ENCODE results near the gene TET3.
A peak's percentile ranks its signal among the peaks of the same experiment; 100 is the strongest.
"Not testable (repeated sequence)": the region's sequence is repeated elsewhere in the genome, so short reads cannot be mapped to it uniquely, and the experiment has no call there.

TET3 gene

DNA sequence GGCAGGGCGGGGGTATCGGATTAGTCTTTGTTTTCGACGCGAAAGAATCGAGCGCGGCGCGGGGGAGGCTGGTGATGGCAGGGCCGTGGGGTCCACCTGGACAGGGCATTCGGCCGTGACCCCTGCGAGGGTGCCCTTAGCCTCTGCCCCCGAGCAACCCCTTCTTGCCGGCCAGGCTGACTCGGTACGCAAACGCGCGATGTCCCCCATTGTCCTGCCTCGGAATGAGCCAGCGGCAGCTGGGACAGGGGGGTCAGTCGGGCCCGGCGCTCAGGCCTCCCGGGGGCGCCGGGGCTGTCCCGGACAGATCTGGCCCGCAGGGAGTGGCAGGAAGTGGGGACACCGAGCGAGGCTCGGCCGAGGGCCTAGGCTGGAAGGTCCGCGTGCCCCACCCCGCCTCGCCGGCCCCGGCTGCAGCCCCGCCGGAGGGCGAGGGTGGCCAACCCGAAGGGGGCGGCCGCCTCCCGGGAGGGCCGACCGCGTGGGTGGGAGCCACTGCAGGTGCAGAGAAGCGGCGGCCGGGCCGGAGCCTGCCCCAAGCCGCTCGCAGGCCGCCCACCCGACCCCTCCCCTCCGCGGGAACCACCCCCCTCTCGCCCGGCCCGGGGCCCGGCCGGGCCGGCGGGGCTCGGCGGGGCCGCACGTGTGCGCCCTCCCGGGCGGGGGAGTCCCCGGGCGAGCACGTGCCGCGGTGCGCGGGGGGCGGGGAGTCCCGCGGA lies at the start of gene TET3:
Gene TET3, plus strand, starts transcription at position 708 of the 719 bp plus-strand sequence. CDS start 1,494 bp downstream, outside the sequence.
- H3K27me3 ChIP-seq, result no peaks in the 10 kb centered on the region
- peak within 1 kb of the TSS; percentile 100 for H3K4me2 ChIP-seq
- peaks cover 38% of the 10 kb centered on the region for H4K20me1 ChIP-seq
- TF ChIP-seq Cebpa-rat (IDR thresholded peaks at IDR 0.05), result no peak
- peaks cover 34% of the 10 kb centered on the region for H3K36me3 ChIP-seq
- peak within 1 kb of the TSS; percentile 86 for H3K4me3 ChIP-seq
- peak within 1 kb of the TSS; percentile 99 for H3K9ac ChIP-seq
- H3K9me3 ChIP-seq, result no peaks in the 10 kb centered on the region
- peak within 1 kb of the TSS; percentile 100 for H3K27ac ChIP-seq
- peaks cover 86% of the 10 kb centered on the region for H3K4me1 ChIP-seq

DNA sequence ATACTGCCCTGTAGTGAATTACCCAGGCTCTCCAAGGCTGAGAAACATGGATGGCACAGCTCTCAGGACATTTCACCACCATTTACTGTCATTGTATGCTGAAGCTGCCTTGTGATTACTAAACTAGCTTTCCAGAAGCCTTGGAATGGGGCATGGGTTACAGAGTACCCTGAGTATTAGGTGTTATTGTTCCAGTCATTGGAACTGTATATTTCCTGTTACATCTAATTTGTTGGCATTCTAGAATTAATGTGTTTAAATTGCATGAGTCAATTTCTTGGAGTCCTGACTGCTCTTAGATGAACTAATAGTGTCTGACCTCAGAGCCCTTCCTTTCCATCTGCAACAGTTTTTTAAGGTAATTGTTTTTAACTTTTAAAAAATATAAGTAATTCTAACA lies 49.1 kb upstream of the TET3 start:
- H3K4me2 ChIP-seq, result no peak overlapping the region

DNA sequence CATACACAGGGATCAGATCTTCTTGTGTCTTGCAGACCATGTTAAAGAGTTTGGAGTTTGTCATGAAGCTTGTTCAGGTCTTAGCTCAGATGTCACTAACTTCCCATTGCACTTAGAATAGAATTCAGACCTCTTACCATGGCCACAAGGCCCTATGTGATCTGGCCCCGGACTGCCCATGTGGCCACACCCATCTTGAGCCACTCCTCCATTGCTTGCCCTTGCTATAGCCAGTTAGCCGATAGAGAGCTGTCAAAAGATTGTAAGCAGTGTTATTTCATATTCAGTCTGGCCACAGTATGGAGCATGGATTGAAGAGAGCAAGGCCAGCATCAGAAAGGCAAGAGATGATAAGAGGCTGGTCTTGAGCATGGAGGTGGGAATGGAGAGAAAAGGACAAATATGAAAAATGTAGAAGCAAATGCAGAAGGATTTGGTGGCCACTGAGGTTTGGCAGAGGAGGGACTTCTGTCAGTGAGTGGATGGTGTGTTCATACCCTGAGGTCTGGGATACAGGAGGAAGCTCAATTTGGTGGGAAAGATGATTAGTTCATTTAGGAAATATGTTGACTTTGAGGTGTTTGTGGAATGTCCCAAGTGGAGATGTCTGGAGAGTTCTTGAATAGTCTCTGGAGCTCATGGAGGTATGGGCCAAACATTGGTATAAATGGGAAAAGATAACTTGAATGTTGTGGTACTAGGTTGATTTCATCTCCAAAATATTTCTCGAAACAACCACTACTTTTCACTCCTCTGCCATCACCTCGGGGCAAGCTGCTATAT lies 47.4 kb upstream of the TET3 start:
- peaks cover 83% of the 10 kb centered on the region for H3K36me3 ChIP-seq
- no peaks in the 10 kb centered on the region for H3K27me3 ChIP-seq
- peaks cover 100% of the 10 kb centered on the region for H4K20me1 ChIP-seq
- no peak overlapping the region for H3K9ac ChIP-seq
- no peaks in the 10 kb centered on the region for H3K9me3 ChIP-seq
- TF ChIP-seq Cebpa-rat (IDR thresholded peaks at IDR 0.05), result no peak
- no peak overlapping the region for H3K4me3 ChIP-seq
- H3K27ac ChIP-seq, result no peak overlapping the region
- peaks cover 20% of the 10 kb centered on the region for H3K4me1 ChIP-seq
- H3K4me2 ChIP-seq, result no peak overlapping the region

More for the DNA sequence above, 49.1 kb upstream of the TET3 start:
- no peak overlapping the region for H3K9ac ChIP-seq
- H3K27ac ChIP-seq, result no peak overlapping the region
- H3K4me3 ChIP-seq, result no peak overlapping the region
- no peak for TF ChIP-seq Cebpa-rat (IDR thresholded peaks at IDR 0.05)
- peaks cover 20% of the 10 kb centered on the region for H3K4me1 ChIP-seq
- peaks cover 85% of the 10 kb centered on the region for H3K36me3 ChIP-seq
- H3K27me3 ChIP-seq, result no peaks in the 10 kb centered on the region
- H3K9me3 ChIP-seq, result no peaks in the 10 kb centered on the region
- H4K20me1 ChIP-seq, result peaks cover 100% of the 10 kb centered on the region

DNA sequence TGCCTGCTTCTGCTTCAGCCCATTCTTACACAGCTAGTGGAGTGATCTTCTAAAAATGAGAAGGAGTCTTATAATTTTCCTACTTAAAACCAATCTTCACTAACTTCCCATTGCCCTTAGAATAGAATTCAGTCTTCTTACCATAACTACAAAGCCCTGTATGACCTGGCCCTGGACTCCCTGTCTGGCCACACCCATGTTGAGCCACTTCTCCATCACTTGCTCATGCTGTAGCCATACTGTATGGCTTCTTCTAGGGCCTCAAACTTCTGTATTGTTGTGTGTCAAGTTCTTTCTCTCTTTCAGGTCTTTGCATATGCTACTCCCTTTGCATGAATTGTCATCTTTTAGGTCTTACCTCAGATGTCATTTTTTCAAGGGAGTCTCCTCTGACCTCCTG lies 46.8 kb upstream of the TET3 start:
- Histone ChIP-seq H3K4me1 (peaks cover 20% of the 10 kb centered on the region), H3K9ac (no peak overlapping the region), H3K36me3 (peaks cover 76% of the 10 kb centered on the region), H3K4me3 (no peak overlapping the region), H3K27me3 (no peaks in the 10 kb centered on the region), H4K20me1 (peaks cover 100% of the 10 kb centered on the region), H3K4me2 (peak overlapping the region; percentile 47; the same call in 1 of the 2 replicates), H3K27ac (no peak overlapping the region), H3K9me3 (no peaks in the 10 kb centered on the region)
- no peak for TF ChIP-seq Cebpa-rat (IDR thresholded peaks at IDR 0.05)

DNA sequence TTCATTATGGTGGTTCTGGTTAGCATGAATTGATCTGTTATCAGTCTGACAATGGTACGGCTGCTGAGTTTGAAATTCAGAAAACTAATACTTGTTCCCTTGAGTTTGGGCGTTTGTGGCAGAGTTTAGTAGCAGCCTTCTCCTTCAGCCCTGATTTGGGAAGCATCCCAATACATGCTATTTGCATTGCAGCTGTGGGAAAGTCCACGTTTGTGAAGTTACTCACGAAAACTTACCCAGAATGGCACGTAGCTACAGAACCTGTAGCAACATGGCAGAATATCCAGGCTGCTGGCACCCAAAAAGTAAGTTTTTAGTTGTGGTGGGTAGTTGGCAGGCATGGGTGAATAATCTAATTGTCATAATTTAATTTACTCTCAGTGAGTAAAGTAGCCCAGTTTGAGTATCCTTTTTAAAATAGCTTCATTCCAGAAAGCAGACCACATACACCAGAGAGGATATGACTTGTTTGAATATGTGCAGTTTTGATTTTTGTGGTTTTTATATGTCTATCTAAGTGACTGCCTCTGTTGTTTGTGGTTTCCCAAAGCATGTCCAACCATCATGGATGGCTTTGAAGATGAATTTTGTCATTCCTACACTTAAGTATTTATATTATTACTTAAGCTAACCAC lies 45.9 kb upstream of the TET3 start:
- Histone ChIP-seq H3K9me3 (no peaks in the 10 kb centered on the region), H3K4me2 (peak overlapping the region; percentile 47), H3K9ac (no peak overlapping the region), H3K27ac (no peak overlapping the region), H3K4me3 (no peak overlapping the region), H3K36me3 (peaks cover 78% of the 10 kb centered on the region), H3K4me1 (peaks cover 20% of the 10 kb centered on the region), H3K27me3 (no peaks in the 10 kb centered on the region), H4K20me1 (peaks cover 100% of the 10 kb centered on the region)
- TF ChIP-seq Cebpa-rat (IDR thresholded peaks at IDR 0.05), result no peak

DNA sequence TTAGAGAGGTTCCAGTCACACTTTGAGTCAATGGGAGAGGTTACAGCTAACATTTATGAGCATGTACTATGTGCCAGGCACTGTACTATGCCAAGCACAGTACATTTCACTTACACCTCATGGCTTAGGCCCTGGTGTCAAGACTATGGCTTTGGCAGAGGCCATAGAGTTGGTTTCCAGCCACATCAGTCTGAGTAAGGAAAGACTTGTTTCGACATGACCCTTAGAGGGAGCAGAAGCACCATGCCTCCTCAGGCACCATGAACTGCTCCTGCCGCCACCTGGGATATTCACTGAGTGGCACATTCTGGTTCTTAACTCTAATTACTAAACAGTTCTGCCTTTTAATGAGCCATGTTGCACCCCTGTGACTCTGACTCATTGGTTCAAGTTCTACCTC lies 45.3 kb upstream of the TET3 start:
- H3K4me3 ChIP-seq, result no peak overlapping the region
- peaks cover 100% of the 10 kb centered on the region for H4K20me1 ChIP-seq
- no peak overlapping the region for H3K9ac ChIP-seq
- H3K36me3 ChIP-seq, result peaks cover 78% of the 10 kb centered on the region
- H3K4me2 ChIP-seq, result peak overlapping the region; percentile 47
- H3K27ac ChIP-seq, result no peak overlapping the region
- H3K27me3 ChIP-seq, result no peaks in the 10 kb centered on the region
- no peaks in the 10 kb centered on the region for H3K9me3 ChIP-seq
- TF ChIP-seq Cebpa-rat (IDR thresholded peaks at IDR 0.05), result no peak
- H3K4me1 ChIP-seq, result peaks cover 20% of the 10 kb centered on the region

DNA sequence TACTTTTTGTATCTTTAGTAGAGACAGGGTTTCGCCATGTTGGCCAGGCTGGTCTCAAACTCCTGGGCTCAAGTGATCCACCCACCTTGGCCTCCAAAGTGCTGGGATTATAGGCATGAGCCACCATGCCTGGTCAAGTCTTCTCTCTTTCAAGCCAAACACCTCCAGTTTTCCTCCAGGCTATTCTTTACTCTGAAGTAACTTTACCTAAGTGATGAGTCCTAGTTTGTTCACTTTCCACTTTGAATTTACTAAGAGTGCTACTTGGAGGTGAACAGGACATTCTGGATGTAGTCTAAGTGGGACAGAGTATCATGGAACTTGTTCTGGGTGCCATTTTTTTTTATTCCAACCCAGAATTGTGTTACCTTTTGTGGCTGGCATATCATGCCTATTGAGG lies 44.6 kb upstream of the TET3 start:
- H3K9ac ChIP-seq, H3K4me3 ChIP-seq, H3K27me3 ChIP-seq, H3K9me3 ChIP-seq, H3K27ac ChIP-seq, H3K4me2 ChIP-seq: not testable (repeated sequence)
- Histone ChIP-seq H4K20me1 (peaks cover 100% of the 10 kb centered on the region), H3K4me1 (peaks cover 20% of the 10 kb centered on the region), H3K36me3 (peaks cover 78% of the 10 kb centered on the region)

DNA sequence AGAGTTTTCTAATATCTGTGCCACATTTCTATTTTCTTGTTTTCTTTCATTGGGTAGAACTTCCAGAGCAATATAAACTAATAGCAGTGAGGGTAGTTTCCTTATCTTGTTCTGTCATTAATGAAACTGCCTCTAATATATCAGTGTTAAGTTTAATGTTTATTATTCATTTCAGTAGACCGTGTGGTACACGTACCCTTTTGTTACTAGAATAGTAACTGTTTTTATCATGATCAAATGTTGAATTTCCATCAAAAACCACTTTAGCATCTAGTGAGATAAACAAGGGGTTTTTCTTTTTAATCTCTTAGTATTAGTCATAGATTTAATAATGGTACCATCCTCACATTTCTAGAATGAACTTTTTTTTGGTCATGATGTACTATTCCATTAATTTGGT lies 42.0 kb upstream of the TET3 start:
- no peaks in the 10 kb centered on the region for H3K9me3 ChIP-seq
- no peak for TF ChIP-seq Cebpa-rat (IDR thresholded peaks at IDR 0.05)
- no peak overlapping the region for H3K4me2 ChIP-seq
- H3K36me3 ChIP-seq, result peaks cover 78% of the 10 kb centered on the region
- no peak overlapping the region for H3K4me3 ChIP-seq
- H3K27me3 ChIP-seq, result no peaks in the 10 kb centered on the region
- H4K20me1 ChIP-seq, result peaks cover 100% of the 10 kb centered on the region
- H3K9ac ChIP-seq, result no peak overlapping the region
- peaks cover 20% of the 10 kb centered on the region for H3K4me1 ChIP-seq
- no peak overlapping the region for H3K27ac ChIP-seq

DNA sequence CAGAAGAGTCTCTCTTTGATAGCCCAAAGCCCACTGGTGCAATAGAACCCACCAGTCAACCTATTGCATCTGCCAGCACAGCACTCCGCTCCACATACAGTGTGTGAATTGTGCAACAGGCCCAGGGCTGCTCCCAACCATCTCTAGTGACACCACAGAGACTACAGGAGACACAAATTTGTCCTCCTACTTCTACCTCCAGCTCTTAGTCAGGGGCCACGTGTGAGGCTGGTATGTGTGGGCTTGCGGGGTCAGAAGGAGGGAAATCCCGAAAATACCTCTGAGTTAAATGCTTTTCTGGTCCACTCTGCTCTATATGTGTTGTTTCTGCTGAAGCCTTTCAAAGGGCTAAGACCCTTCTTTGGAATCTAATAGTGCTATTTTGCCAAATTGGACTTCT lies 40.0 kb upstream of the TET3 start:
- Histone ChIP-seq H3K27me3 (no peaks in the 10 kb centered on the region), H3K9me3 (no peaks in the 10 kb centered on the region), H3K27ac (no peak overlapping the region), H3K4me1 (peaks cover 5% of the 10 kb centered on the region; the same call in 1 of the 2 replicates), H3K36me3 (peaks cover 87% of the 10 kb centered on the region), H3K9ac (no peak overlapping the region), H4K20me1 (peaks cover 99% of the 10 kb centered on the region), H3K4me3 (no peak overlapping the region), H3K4me2 (no peak overlapping the region)
- no peak for TF ChIP-seq Cebpa-rat (IDR thresholded peaks at IDR 0.05)

DNA sequence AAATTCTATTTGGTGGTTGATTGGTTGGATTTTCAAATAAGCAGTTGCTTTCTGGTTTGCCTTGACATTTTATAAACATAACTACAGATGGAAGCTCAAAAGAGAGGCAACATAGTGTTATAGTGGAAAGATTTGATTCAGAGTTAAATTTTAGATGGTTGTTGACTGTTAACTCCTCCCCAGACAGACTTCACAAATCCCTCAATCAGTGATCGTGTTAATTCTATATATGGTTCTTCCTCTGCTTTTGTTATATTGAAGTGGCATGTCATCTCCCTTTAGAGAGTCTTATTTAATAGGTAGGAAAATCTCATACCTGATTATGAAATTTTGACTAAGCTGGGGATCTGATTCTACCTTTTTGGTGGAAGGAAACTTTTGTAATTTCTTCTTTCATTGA lies 38.5 kb upstream of the TET3 start:
- Histone ChIP-seq H3K4me2 (no peak overlapping the region), H3K36me3 (peaks cover 87% of the 10 kb centered on the region), H3K27me3 (no peaks in the 10 kb centered on the region), H3K9ac (no peak overlapping the region), H4K20me1 (peaks cover 88% of the 10 kb centered on the region), H3K27ac (no peak overlapping the region), H3K4me3 (no peak overlapping the region), H3K4me1 (peaks cover 5% of the 10 kb centered on the region; the same call in 1 of the 2 replicates), H3K9me3 (no peaks in the 10 kb centered on the region)
- TF ChIP-seq Cebpa-rat (IDR thresholded peaks at IDR 0.05), result no peak
